Rectal smooth muscle tissue (tissue), 1 donor: ENCODE measurements around the gene GRAMD4.

Experiments used
- H3K27ac ChIP-seq: one replicate; pipeline ENCODE4 v1.7.0; 2013; ENCODE audit warnings: low read depth, low read length, inconsistent platforms
- H3K27me3 ChIP-seq: one replicate; pipeline ENCODE4 v1.7.0; 2013; ENCODE audit warnings: low read length; ENCODE audit not compliant: control insufficient read depth, insufficient read depth
- H3K36me3 ChIP-seq: one replicate; pipeline ENCODE4 v1.7.0; 2013; ENCODE audit warnings: low read length; ENCODE audit not compliant: control insufficient read depth, insufficient read depth
- H3K4me1 ChIP-seq: one replicate; pipeline ENCODE4 v1.7.0; 2013; ENCODE audit warnings: low read length; ENCODE audit not compliant: control insufficient read depth, insufficient read depth
- H3K4me3 ChIP-seq: one replicate; pipeline ENCODE4 v1.7.0; 2013; ENCODE audit warnings: low read length
- H3K9ac ChIP-seq: one replicate; pipeline ENCODE4 v1.7.0; 2013; ENCODE audit warnings: low read length

The GRAMD4 gene

DNA sequence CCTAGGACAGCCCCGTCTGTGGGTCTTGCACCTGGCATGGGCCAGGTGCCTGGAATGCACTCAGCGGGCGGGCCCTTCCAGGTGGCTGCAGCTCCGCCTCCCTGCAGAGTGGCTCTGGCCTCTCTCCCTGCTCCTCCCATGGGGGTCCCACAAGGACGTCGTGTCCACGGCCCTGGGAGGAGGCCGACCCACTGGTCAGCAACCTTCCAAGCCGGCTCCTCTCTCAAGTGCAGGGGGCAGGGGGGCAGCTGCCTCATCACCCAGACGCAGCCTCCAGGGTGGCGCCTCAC lies 76.0 kb downstream of the GRAMD4 start:
- Histone ChIP-seq H3K4me1 (no peaks in the 10 kb centered on the region), H3K27ac (no peak overlapping the region), H3K27me3 (no peaks in the 10 kb centered on the region), H3K9ac (no peak overlapping the region), H3K4me3 (no peak overlapping the region), H3K36me3 (peaks cover 33% of the 10 kb centered on the region)

DNA sequence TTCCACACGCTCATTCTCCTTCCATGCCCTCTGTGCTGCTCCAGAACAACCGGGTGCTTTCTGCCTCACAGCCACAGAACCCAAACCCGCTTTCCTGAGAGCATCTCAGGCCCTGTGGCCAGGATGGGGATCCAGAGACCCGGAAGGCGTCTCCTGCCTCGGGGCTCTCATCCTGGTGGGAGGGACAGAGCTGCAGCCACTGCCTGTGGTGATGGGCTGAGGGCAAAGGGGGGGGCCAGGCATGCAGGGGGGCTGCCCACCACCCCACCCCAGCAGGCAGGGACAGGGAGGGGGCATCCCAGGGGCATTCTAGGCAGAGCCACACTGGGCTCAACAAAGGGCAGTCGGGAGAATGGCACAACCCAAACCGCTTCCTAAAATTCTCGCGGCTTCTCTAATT lies 76.4 kb downstream of the GRAMD4 start:
- Histone ChIP-seq H3K27ac (no peak overlapping the region), H3K36me3 (peaks cover 33% of the 10 kb centered on the region)

DNA sequence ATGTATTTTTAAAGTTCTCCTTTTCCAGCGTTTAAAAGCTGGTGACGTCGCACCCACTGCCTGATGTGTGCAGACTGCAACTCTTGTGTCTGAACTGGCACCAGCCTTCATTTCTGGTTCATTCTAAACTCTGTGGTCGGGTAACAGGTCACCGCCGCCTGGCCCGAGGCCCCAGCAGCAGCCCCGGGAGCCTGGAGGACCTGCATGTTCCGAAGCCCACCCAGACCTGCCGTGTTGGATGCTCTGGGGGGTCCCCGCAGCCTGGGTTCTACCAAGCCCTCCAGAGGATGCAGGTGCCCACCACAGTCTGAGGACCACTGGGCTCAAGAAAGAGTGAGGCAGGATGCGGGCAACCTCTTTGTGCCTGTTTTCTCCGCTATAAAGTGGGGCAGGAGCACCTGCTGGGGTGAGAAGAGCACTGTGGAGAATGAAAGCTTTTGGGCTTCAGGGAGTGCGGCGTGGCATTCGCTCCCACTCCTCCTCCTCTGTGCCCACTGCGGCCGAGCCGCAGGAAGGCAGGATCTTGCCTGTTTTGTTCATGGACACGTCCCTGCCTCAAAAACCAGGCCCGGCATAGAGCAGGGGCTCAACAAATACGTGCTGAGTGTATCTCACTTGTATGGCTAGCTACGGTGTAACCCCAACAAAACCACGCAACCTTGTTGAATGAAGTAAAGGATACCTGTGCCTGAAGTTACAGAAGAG lies 77.8 kb downstream of the GRAMD4 start:
- H3K27ac ChIP-seq: no peak overlapping the region
- no peaks in the 10 kb centered on the region for H3K27me3 ChIP-seq
- no peaks in the 10 kb centered on the region for H3K4me1 ChIP-seq
- H3K9ac ChIP-seq: no peak overlapping the region
- no peak overlapping the region for H3K4me3 ChIP-seq
- H3K36me3 ChIP-seq: peaks cover 35% of the 10 kb centered on the region

More for the DNA sequence above, 76.4 kb downstream of the GRAMD4 start:
- Histone ChIP-seq H3K9ac (no peak overlapping the region), H3K27me3 (no peaks in the 10 kb centered on the region), H3K4me1 (no peaks in the 10 kb centered on the region), H3K4me3 (no peak overlapping the region)

DNA sequence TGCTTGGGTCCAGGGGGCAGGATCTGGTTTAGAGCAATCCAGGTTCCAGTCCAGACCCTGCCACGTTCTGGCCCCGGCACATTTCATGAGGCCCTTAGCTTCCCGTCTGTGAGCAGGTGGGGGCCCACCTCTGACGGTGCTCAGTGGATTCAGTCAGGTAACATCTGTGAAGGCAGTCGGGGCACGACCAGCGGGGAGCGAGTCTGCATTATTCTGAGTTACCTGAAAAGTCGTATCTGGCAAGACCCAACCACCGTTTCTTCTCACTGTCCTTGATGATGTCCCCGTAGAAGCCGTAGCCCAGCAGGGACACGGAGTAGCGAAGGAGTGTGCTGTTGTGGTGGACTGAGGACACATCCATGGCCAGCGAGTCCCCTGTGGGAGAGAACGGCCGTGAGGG lies 78.9 kb downstream of the GRAMD4 start:
- H3K27ac ChIP-seq: no peak overlapping the region
- peaks cover 34% of the 10 kb centered on the region for H3K36me3 ChIP-seq
- H3K9ac ChIP-seq: no peak overlapping the region
- H3K4me1 ChIP-seq: no peaks in the 10 kb centered on the region
- H3K4me3 ChIP-seq: no peak overlapping the region
- no peaks in the 10 kb centered on the region for H3K27me3 ChIP-seq

DNA sequence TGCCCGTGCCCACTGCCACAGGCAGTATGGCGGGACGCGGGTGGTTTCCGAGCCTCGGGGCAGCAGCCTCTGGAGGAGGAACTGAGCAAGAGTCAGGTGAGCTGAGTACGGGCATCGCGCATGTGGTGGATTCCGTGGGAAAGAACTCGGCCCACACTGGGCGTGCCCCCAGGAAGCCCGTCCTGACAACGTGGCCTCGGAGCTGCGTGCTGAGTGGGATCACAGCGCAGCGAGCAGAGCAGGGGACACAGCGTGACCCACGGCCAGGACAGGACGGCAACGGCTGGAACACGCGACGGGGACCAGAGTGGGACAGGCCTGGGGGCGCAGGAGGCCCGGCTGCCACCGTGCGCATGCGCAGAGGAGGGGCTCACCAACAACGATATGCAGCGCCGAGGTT lies 81.1 kb downstream of the GRAMD4 start:
- H3K4me3 ChIP-seq: no peak overlapping the region
- no peaks in the 10 kb centered on the region for H3K4me1 ChIP-seq
- no peaks in the 10 kb centered on the region for H3K27me3 ChIP-seq
- no peak overlapping the region for H3K9ac ChIP-seq
- H3K36me3 ChIP-seq: peaks cover 26% of the 10 kb centered on the region
- H3K27ac ChIP-seq: no peak overlapping the region

DNA sequence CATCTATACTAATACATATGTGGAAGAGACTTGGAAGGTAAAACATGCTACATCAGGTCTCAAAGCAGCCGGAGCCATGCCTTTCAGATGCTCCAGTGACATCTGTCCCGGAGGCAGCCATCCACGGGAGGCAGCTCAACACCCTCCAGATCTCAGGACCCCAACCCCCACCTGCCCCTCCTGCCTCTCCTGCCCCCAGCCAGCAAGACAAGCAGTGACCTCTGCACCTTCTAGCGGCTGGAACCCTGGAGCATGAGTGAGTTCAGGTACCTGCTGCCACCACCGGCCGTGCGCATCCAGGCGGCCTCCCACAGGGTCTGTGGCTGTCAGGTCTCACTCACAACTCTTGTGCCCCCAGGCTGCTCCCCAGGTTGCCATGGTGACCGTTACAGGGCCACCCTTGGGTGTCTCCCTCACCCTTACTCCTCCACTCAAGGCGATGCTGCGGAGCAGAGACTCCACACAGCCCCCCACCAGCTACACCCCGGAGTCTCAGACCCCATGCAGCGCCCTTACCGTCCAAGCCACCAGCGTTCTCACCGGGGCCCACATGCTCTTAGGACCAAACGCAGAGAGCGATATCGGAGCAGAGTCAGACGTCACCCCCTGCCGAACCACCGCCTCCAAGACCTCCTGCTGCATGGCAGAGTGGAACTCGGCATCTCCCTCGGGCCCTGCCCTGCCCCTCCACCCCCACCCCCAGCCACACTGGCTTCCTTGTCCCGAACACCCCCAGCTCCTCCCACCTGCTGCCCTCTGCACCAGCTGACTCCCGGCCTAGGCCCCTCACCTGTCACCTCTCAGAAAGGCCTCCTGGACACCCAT lies 83.2 kb downstream of the GRAMD4 start:
- no peaks in the 10 kb centered on the region for H3K4me1 ChIP-seq
- H3K27me3 ChIP-seq: no peaks in the 10 kb centered on the region
- no peak overlapping the region for H3K9ac ChIP-seq
- H3K4me3 ChIP-seq: no peak overlapping the region
- peaks cover 33% of the 10 kb centered on the region for H3K36me3 ChIP-seq
- H3K27ac ChIP-seq: no peak overlapping the region

DNA sequence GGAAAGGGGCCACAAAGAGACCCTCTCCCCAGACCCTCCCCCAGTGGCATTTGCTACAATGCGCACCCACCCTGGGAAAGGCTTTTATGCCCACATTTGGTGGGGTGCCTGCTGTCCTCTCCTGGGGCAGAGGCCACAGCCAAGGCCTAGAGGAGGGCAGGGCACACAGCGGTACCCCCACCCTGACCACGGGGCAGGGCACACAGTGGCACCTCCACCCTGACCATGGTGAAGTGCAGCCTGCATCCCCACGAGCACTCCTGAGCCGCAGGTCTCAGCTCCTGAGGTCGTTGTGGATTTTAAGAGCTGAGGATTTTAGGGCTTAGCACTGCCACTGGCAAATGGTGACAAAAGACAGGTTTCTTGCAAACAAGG lies 83.8 kb downstream of the GRAMD4 start:
- Histone ChIP-seq H3K4me1 (no peaks in the 10 kb centered on the region), H3K9ac (no peak overlapping the region), H3K4me3 (no peak overlapping the region), H3K27me3 (no peaks in the 10 kb centered on the region), H3K36me3 (peaks cover 38% of the 10 kb centered on the region), H3K27ac (no peak overlapping the region)

DNA sequence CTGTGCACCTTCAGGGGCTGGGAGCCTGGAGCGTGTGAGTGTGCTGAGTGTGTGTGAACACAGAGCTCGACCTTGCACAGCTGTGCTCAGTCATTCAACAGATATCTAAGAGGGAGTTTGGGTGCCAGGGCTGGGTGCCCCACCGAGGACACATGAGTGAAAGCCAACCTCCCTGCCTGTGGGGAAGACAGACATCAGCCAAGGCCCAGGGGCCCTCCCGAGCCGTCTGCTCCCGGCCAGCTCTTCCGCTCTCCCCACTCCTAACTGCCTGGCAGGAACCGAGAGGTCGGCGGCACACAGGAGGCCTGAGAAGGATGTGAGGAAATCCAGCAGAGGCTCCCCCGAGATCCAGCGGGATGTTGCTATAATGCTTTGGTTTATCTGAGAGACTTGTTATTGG lies 85.9 kb downstream of the GRAMD4 start:
- no peaks in the 10 kb centered on the region for H3K27me3 ChIP-seq
- no peaks in the 10 kb centered on the region for H3K4me1 ChIP-seq
- no peak overlapping the region for H3K9ac ChIP-seq
- no peak overlapping the region for H3K4me3 ChIP-seq
- peaks cover 40% of the 10 kb centered on the region for H3K36me3 ChIP-seq
- no peak overlapping the region for H3K27ac ChIP-seq

DNA sequence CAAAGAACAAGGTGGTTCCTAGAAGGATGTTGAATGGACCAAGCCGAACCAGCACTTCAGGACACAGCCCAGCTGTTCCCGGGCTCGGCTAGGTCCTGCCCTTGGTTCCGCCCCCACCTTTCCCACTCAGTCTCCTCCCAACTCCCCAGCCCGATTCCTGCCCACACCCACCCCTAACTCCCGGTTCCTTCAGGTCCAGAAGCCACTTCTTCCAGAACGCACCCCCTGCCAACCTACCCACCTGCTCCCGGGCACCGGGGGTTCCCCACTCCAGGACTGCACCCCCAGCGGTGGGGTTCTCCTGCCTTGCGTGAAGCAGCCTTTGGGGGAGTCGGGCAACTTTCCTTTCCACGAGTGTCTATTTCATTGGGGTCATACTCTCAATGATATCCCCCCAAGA lies 87.1 kb downstream of the GRAMD4 start:
- no peak overlapping the region for H3K27ac ChIP-seq
- H3K36me3 ChIP-seq: peaks cover 44% of the 10 kb centered on the region
- no peaks in the 10 kb centered on the region for H3K27me3 ChIP-seq
- no peak overlapping the region for H3K4me3 ChIP-seq
- no peak overlapping the region for H3K9ac ChIP-seq
- H3K4me1 ChIP-seq: no peaks in the 10 kb centered on the region

DNA sequence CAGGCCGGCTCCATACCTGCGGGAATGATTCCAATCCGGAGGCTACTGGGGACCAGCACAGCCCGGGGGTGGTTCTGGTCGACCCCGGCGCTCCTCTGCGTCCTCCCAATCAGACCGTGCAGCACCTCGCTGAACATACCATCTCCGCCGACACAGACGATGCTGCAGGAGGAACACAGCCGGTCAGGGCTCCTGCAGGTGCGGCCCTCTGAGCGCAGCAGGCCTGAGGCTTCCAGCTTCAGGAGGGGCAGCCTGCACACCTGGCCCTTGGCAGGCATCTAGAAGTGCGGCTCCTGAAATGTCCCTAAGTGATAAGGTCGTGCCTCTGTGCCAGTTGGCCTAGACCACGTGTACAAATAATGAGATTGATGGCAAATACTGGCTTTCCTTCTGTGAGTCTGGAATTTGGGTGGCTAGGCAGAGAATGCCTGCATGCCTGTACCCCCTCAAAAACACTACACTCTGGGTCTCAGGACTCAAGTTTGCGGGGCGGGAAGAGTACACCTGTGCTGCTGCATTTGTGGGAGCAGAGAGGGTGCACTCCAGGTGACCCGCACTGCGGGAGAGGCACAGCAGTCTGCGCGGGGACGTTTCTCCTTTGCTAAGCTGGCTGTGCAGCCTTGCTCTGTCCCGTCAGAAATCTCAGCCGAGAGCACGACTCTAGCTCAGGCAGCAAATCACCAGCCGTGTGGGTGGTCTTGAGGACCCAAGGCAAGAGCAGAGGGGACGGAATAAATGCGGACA lies 87.8 kb downstream of the GRAMD4 start:
- no peaks in the 10 kb centered on the region for H3K27me3 ChIP-seq
- no peaks in the 10 kb centered on the region for H3K4me1 ChIP-seq
- H3K27ac ChIP-seq: no peak overlapping the region
- H3K4me3 ChIP-seq: no peak overlapping the region
- H3K9ac ChIP-seq: no peak overlapping the region
- H3K36me3 ChIP-seq: peaks cover 38% of the 10 kb centered on the region

DNA sequence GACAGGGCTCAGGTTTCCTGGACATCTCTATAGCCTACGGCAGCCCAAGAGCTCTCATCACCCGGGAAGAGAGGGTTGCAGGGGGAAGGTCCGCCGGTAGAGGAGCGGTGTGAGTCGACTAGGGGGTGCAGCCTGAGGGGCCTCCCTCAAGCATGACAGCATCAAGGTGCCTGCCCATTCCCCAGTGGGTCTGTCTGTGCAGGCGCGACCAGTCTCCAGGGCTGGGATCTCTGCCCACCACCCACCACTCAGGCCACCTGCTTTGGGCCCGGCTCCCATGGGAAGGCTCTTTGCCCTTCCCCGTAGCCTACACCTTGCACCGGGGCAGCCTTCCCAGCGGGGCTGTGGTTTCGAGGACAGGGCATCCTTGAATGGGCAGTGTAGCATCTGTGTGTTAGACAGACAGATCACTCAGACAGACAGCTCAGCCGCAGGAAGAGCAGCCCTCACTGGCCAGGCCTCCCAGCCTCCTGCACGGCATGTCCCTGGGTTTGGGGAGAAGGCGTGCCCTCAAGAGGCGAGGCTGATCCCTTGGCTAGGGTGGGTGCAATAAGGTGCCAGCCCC lies 88.7 kb downstream of the GRAMD4 start:
- Histone ChIP-seq H3K27me3 (no peaks in the 10 kb centered on the region), H3K4me3 (no peak overlapping the region), H3K36me3 (peaks cover 38% of the 10 kb centered on the region), H3K4me1 (no peaks in the 10 kb centered on the region), H3K9ac (no peak overlapping the region), H3K27ac (no peak overlapping the region)

DNA sequence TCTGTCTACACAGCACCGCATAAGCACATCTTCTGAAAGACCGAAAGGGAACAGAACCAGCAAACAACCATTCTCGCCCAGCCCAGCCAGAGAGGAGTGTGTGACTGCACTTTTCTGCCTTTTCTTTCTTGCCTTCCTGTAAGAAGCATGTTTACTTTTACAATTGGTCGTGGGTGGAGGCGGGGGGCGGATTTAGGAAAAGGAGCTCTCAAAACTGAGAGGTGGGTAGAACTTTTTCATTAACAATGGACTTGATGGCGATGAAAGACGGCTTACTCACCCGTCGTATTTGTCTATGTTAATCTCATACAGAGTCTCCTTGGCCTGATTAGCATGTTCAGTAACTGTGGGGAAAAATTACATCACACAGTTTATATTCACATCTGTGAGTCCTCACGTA lies 90.6 kb downstream of the GRAMD4 start:
- Histone ChIP-seq H3K36me3 (peaks cover 36% of the 10 kb centered on the region), H3K4me1 (no peaks in the 10 kb centered on the region), H3K27ac (no peak overlapping the region), H3K4me3 (no peak overlapping the region), H3K27me3 (no peaks in the 10 kb centered on the region), H3K9ac (no peak overlapping the region)
